Bronchial epithelial cell (primary cell): Measurements from ENCODE around the gene C3orf70. TPM values are rescaled to one million over a fixed set of nuclear protein-coding genes. Genes with fewer than 3 reads are reported as not detected.
A peak's percentile ranks its signal among the peaks of the same experiment; 100 is the strongest.

Source experiments
- DNase-seq: peaks from one replicate; pipeline ENCODE4 v3.0.0-alpha.2; 2010; ENCODE audit warnings: low read depth
- FAIRE-seq: peaks from 2 replicates; lab custom pipeline; 2011; peaks lifted over from hg19 to GRCh38; lab: Jason Lieb, UNC
- H3K27me3 ChIP-seq: 2 replicates; pipeline ENCODE4 v1.5.1; 2011; ENCODE audit warnings: low read length; ENCODE audit not compliant: control insufficient read depth, insufficient read depth
- H3K36me3 ChIP-seq: 2 replicates; pipeline ENCODE4 v1.5.1; 2011; ENCODE audit warnings: low read length; ENCODE audit not compliant: control insufficient read depth, insufficient read depth
- H3K4me3 ChIP-seq: 2 replicates; pipeline ENCODE4 v1.5.1; 2011; ENCODE audit warnings: mild to moderate bottlenecking, low read depth, low read length, control low read depth
- total RNA-seq: library from RNA; depleted of rRNA; stranded (reverse); fragments of >200 nt; gene quantifications from 2 replicates; pipeline ENCODE4 v1.2.1, GENCODE V29; 2014
- TF ChIP-seq, protein P1 (sequence below): IDR thresholded peaks from 2 replicates; pipeline ENCODE4 v1.5.1; 2011; ENCODE audit warnings: mild to moderate bottlenecking, moderate library complexity, low read length, control low read depth, inconsistent platforms; ENCODE audit not compliant: insufficient read depth, severe bottlenecking

C3orf70 gene
- total RNA-seq, 1 donor from 2014 or later = under 0.01 TPM

DNA sequence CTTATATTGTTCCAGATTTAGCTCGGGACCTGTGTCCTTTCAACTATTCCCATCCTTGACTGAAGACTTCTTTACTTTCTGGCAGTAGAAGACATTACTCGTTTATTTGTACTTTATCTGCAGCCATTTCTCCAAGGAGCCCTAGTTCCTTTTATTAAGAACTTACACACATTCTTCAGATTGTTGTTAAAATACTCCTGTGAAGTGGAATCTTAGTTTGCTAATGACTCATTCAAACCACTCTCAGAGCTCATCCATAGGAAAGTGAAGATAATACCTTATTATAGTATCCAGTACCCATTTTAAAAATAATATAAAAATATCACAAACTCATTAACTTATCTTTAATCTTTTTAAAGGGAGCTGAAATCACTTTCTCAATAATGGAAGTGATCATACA, 63.5 kb downstream of the C3orf70 start:
- Histone ChIP-seq H3K27me3 (no peaks in the 10 kb centered on the region), H3K36me3 (no peaks in the 10 kb centered on the region), H3K4me3 (no peak overlapping the region)
- TF ChIP-seq, protein P1, sequence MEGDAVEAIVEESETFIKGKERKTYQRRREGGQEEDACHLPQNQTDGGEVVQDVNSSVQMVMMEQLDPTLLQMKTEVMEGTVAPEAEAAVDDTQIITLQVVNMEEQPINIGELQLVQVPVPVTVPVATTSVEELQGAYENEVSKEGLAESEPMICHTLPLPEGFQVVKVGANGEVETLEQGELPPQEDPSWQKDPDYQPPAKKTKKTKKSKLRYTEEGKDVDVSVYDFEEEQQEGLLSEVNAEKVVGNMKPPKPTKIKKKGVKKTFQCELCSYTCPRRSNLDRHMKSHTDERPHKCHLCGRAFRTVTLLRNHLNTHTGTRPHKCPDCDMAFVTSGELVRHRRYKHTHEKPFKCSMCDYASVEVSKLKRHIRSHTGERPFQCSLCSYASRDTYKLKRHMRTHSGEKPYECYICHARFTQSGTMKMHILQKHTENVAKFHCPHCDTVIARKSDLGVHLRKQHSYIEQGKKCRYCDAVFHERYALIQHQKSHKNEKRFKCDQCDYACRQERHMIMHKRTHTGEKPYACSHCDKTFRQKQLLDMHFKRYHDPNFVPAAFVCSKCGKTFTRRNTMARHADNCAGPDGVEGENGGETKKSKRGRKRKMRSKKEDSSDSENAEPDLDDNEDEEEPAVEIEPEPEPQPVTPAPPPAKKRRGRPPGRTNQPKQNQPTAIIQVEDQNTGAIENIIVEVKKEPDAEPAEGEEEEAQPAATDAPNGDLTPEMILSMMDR = no peak
- FAIRE-seq = no peak
- DNase-seq = peak; percentile 12

DNA sequence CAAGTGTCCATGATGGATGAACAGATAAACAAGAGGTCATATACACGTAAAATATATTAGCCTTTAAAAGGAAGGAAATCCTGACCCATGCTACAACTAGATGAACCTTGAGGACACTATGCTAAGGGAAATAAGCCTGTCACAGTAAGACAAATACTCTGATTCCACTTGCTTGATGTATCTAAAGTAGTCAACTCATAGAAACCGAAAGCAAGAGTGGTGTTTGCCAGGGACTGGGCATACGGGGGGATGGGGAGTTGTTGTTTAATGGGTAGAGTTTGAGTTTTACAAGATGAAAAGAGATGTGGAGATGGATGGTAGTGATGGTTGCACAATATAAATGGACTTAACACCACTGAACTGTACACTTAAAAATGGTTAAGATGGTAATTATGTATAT, 65.4 kb downstream of the C3orf70 start:
- FAIRE-seq (no peak), DNase-seq (no peak)
- Histone ChIP-seq H3K36me3 (no peaks in the 10 kb centered on the region), H3K27me3 (no peaks in the 10 kb centered on the region), H3K4me3 (no peak overlapping the region)
- TF ChIP-seq, protein P1 = no peak

DNA sequence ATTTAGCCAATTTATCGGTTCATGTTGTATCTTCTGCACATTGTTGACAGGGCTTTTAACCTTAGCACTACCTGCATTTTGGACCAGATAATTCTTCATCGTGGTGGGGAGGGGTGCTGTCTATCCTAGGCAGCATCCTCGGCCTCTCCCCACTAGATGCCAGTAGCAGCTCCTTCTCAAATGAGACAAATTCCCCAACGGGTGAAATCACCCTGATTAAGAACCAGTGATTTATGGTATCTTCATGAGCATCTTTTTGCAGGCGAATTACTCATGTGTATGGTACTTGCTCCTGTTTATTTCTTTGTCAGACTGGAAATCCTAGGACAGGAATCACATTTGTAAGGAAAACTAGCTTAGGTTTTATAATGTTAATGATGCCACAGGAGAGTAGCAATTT, 68.0 kb downstream of the C3orf70 start:
- DNase-seq = no peak
- FAIRE-seq = peak; percentile 13
- Histone ChIP-seq H3K36me3 (no peaks in the 10 kb centered on the region), H3K4me3 (no peak overlapping the region), H3K27me3 (no peaks in the 10 kb centered on the region)
- TF ChIP-seq, protein P1 = no peak

DNA sequence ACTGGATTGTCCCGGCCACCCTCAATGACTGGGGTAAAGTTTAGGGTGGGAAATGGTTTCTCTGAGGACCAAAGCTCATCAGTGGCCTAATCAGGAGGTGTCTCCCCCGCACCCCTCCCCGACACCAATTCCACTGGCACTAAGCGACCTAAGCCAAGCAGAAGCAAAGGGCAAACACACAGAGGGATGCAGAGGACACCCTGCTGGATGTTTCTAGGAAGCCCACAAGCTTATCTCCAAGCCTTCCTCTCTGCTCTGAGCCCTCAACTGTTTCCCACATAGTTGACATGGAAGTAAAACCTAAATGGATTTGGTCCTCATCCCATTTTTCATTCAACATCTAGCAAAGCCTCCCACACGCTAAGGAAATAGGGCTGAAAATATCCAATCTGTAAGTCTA, 68.5 kb downstream of the C3orf70 start:
- TF ChIP-seq, protein P1 = no peak
- no peak for FAIRE-seq
- no peaks in the 10 kb centered on the region for H3K27me3 ChIP-seq
- no peaks in the 10 kb centered on the region for H3K36me3 ChIP-seq
- no peak overlapping the region for H3K4me3 ChIP-seq
- no peak for DNase-seq

DNA sequence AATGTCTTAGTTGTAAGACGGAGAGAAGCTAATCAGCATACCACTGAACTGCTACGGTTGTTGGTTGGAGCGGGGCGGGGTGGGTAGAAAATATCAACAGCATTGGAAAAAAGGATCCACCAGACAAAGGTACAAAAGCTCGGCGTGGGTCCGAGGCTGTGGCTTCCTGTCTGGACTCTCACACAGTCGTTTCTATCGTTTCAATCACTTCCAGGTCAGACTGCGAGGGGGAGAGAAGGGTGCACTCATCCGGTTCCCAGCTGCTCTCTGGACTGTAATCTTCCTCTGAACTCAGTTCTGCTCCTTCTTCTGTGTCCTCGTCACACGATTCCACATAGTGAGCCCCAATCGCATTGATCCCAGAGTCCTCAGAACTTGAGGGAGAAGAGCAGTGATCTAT, 70.0 kb downstream of the C3orf70 start:
- DNase-seq (no peak), FAIRE-seq (no peak)
- no peak overlapping the region for H3K4me3 ChIP-seq
- H3K27me3 ChIP-seq = no peaks in the 10 kb centered on the region
- TF ChIP-seq, protein P1 = no peak
- no peaks in the 10 kb centered on the region for H3K36me3 ChIP-seq

DNA sequence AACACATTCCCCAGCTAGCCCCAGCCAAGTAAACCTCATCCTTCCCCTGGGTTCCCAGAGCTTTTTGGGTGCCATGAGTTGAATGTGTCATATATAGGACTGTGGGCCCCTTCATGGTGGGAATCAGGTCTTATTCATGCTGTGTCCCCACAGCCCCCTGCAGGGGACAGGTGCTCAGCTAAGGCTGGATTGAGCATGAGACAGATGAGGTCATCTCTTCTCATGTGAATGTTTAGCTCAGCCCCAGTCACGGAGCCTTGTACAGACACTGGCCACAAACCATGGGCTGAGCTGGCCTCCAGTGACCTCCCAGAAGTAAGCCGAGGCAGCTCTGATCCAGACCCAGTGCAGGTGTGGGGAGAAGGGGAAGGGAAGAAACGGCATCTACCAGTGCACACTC, 70.7 kb downstream of the C3orf70 start:
- TF ChIP-seq, protein P1 = no peak
- H3K4me3 ChIP-seq = no peak overlapping the region
- peak; percentile 68 for FAIRE-seq
- H3K27me3 ChIP-seq = no peaks in the 10 kb centered on the region
- DNase-seq = no peak
- H3K36me3 ChIP-seq = no peaks in the 10 kb centered on the region
